Measurements from ENCODE around the gene ETS2. TPM values are rescaled to one million over a fixed set of nuclear protein-coding genes. Genes with fewer than 3 reads are reported as not detected.

The ETS2 gene
- polyA plus RNA-seq, 3 donors = 54.2 to 150 (median 59.5) TPM

- Histone ChIP-seq H3K36me3 (replicated peaks in 1 of 2; ENCODE audit: control insufficient read depth in 1 of 2, insufficient read depth in 2 of 2, low read length in 2 of 2) (no peaks in the 10 kb centered on the region), H3K9me3 (replicated peaks in 1 of 2; ENCODE audit: control insufficient read depth in 1 of 2, insufficient read depth in 1 of 2, low read length in 2 of 2) (no peaks in the 10 kb centered on the region), H3K79me2 (ENCODE audit: insufficient read depth, low read length) (no peaks in the 10 kb centered on the region), H3K4me3 (replicated peaks in 1 of 3; ENCODE audit: low read depth in 2 of 3, low read length in 3 of 3) (no peak overlapping the region), H3K27ac (ENCODE audit: low read depth in 1 of 2, low read length in 2 of 2) (no peak overlapping the region), H3K4me2 (replicated peaks; ENCODE audit: extremely low read depth, low read length, poor library complexity, severe bottlenecking) (no peak overlapping the region), H3K27me3 (ENCODE audit: control insufficient read depth in 2 of 2, insufficient read depth in 2 of 2, low read length in 2 of 2) (no peaks in the 10 kb centered on the region), H3K9ac (ENCODE audit: insufficient read depth, low read length, poor library complexity, severe bottlenecking) (no peak overlapping the region), H4K20me1 (ENCODE audit: insufficient read depth, low read length) (no peaks in the 10 kb centered on the region), H2AFZ (ENCODE audit: insufficient read depth, low read depth, low read length, poor library complexity, severe bottlenecking) (no peak overlapping the region), H3K4me1 (ENCODE audit: control insufficient read depth in 1 of 2, insufficient read depth in 2 of 2, low read length in 2 of 2) (peaks cover 9 to 12% of the 10 kb centered on the region in 2 donors)
- Mint-ChIP-seq H3K9me3 (peaks cover 0 to 2% (median 0%) of the 10 kb centered on the region in 7 donors), H3K27ac (no peak overlapping the region), H3K4me1 (peaks cover 12% of the 10 kb centered on the region), H3K27me3 (ENCODE audit: low read depth in 3 of 3) (peaks cover 1 to 7% (median 3%) of the 10 kb centered on the region in 3 donors), H3K4me3 (no peak overlapping the region), H3K36me3 (no peaks in the 10 kb centered on the region)
- 96% methylated on average over 3 of the region's 6 CpGs for WGBS (ENCODE audit: insufficient coverage)
- no peak for DNase-seq
- intact Hi-C loops (cut with micrococcal nuclease) = no loop called here
- TF ChIP-seq CTCF (IDR thresholded peaks at IDR 0.05) = no peak
Measured at GRCh38 chr21:38861056-38861455, 55.3 kb downstream of the ETS2 start.

- intact Hi-C loops (cut with micrococcal nuclease) = no loop called here
- H3K4me3 Mint-ChIP-seq = no peak overlapping the region
Measured at GRCh38 chr21:38861989-38862683, 56.4 kb downstream of the ETS2 start.

More at GRCh38 chr21:38861989-38862683, 56.4 kb downstream of the ETS2 start:
- DNase-seq = no peak
- Histone ChIP-seq H4K20me1 (ENCODE audit: insufficient read depth, low read length) (no peaks in the 10 kb centered on the region), H3K4me1 (ENCODE audit: control insufficient read depth in 1 of 2, insufficient read depth in 2 of 2, low read length in 2 of 2) (peaks cover 9 to 12% of the 10 kb centered on the region in 2 donors), H3K36me3 (replicated peaks in 1 of 2; ENCODE audit: control insufficient read depth in 1 of 2, insufficient read depth in 2 of 2, low read length in 2 of 2) (no peaks in the 10 kb centered on the region), H3K27ac (ENCODE audit: low read depth in 1 of 2, low read length in 2 of 2) (no peak overlapping the region), H3K4me3 (replicated peaks in 1 of 3; ENCODE audit: low read depth in 2 of 3, low read length in 3 of 3) (no peak overlapping the region), H3K9ac (ENCODE audit: insufficient read depth, low read length, poor library complexity, severe bottlenecking) (no peak overlapping the region), H3K79me2 (ENCODE audit: insufficient read depth, low read length) (no peaks in the 10 kb centered on the region), H3K27me3 (ENCODE audit: control insufficient read depth in 2 of 2, insufficient read depth in 2 of 2, low read length in 2 of 2) (no peaks in the 10 kb centered on the region), H3K9me3 (replicated peaks in 1 of 2; ENCODE audit: control insufficient read depth in 1 of 2, insufficient read depth in 1 of 2, low read length in 2 of 2) (no peaks in the 10 kb centered on the region), H3K4me2 (replicated peaks; ENCODE audit: extremely low read depth, low read length, poor library complexity, severe bottlenecking) (no peak overlapping the region), H2AFZ (ENCODE audit: insufficient read depth, low read depth, low read length, poor library complexity, severe bottlenecking) (no peak overlapping the region)
- H3K4me1 Mint-ChIP-seq = peaks cover 12% of the 10 kb centered on the region
- no peak for TF ChIP-seq CTCF (IDR thresholded peaks at IDR 0.05)
- peaks cover 1 to 7% (median 3%) of the 10 kb centered on the region in 3 donors for H3K27me3 Mint-ChIP-seq (ENCODE audit: low read depth in 3 of 3)
- no peaks in the 10 kb centered on the region for H3K36me3 Mint-ChIP-seq
- H3K27ac Mint-ChIP-seq = peak overlapping the region in 1 of 7 donors; percentile 19
- peaks cover 0 to 2% (median 0%) of the 10 kb centered on the region in 7 donors for H3K9me3 Mint-ChIP-seq
- 5% methylated on average over 6 of the region's 8 CpGs for WGBS (ENCODE audit: insufficient coverage)
